Measurements from ENCODE around the gene XPO5.

The XPO5 gene

DNA sequence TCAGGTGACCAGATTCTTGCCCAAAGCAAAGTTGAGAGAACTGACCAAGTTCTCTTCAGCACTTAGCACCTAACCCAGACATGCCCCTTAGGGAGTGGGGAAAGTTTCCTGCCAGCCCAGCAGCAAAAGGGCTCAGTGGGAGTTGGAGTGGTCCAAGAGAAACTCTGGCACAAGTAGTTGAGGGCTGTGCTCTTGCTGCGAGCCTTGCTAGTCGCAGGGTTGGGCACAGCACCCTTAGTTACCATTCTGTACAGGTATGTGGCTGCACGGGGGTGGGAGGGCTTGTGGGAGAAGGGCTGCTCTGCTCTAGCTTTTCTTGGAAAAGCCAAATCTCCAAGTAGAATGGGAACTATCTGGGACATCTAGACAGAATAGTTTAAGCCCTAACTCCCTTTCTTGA, 52.6 kb downstream of the XPO5 start:
- Histone ChIP-seq H3K27me3 (ENCODE audit: control insufficient read depth, insufficient read depth, low read length) (no peaks in the 10 kb centered on the region), H3K36me3 (ENCODE audit: control insufficient read depth, insufficient read depth, low read length) (peaks cover 44% of the 10 kb centered on the region), H3K4me1 (ENCODE audit: control insufficient read depth, insufficient read depth, low read length) (peaks cover 2% of the 10 kb centered on the region), H3K27ac (ENCODE audit: low read depth, low read length) (no peak overlapping the region), H3K9ac (ENCODE audit: low read length) (no peak overlapping the region), H3K4me3 (ENCODE audit: low read length) (no peak overlapping the region)

- H3K36me3 ChIP-seq (ENCODE audit: control insufficient read depth, insufficient read depth, low read length): peaks cover 41% of the 10 kb centered on the region
- H3K27me3 ChIP-seq (ENCODE audit: control insufficient read depth, insufficient read depth, low read length): no peaks in the 10 kb centered on the region
- H3K4me3 ChIP-seq (ENCODE audit: low read length): no peak overlapping the region
- no peak overlapping the region for H3K9ac ChIP-seq (ENCODE audit: low read length)
- peaks cover 7% of the 10 kb centered on the region for H3K4me1 ChIP-seq (ENCODE audit: control insufficient read depth, insufficient read depth, low read length)
- no peak overlapping the region for H3K27ac ChIP-seq (ENCODE audit: low read depth, low read length)
These were observed 53.1 kb downstream of the XPO5 start for GRCh38 chr6:43522547-43523261.

DNA sequence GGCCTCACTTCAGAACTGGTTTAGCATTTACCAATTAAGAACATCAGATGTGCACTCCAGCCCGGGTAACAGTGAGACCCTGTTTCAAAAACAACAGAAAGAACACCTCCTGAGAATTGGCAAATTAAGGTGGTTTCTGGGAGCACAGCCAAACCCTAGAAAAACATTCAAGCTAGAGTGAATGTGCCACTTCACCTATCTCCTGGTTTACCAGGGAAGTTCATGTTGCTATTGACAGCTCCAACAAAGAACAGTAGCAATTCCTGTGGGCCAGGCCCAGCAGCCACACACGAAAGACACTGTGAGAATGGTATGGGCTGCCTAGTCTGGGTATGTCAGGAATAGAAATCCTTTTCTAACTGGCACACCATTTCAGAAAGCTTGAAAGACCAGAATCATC, 54.0 kb downstream of the XPO5 start:
- H3K4me3 ChIP-seq (ENCODE audit: low read length): no peak overlapping the region
- no peaks in the 10 kb centered on the region for H3K27me3 ChIP-seq (ENCODE audit: control insufficient read depth, insufficient read depth, low read length)
- H3K4me1 ChIP-seq (ENCODE audit: control insufficient read depth, insufficient read depth, low read length): peaks cover 12% of the 10 kb centered on the region
- H3K9ac ChIP-seq (ENCODE audit: low read length): no peak overlapping the region
- no peak overlapping the region for H3K27ac ChIP-seq (ENCODE audit: low read depth, low read length)
- H3K36me3 ChIP-seq (ENCODE audit: control insufficient read depth, insufficient read depth, low read length): peaks cover 37% of the 10 kb centered on the region

- H3K9ac ChIP-seq (ENCODE audit: low read length): no peak overlapping the region
- H3K27me3 ChIP-seq (ENCODE audit: control insufficient read depth, insufficient read depth, low read length): no peaks in the 10 kb centered on the region
- no peak overlapping the region for H3K27ac ChIP-seq (ENCODE audit: low read depth, low read length)
- H3K4me3 ChIP-seq (ENCODE audit: low read length): no peak overlapping the region
- H3K36me3 ChIP-seq (ENCODE audit: control insufficient read depth, insufficient read depth, low read length): peaks cover 23% of the 10 kb centered on the region
- H3K4me1 ChIP-seq (ENCODE audit: control insufficient read depth, insufficient read depth, low read length): peaks cover 19% of the 10 kb centered on the region
These were observed 55.7 kb downstream of the XPO5 start for GRCh38 chr6:43520097-43520496.

GRCh38 chr6:43517505-43518357, 58.1 kb downstream of the XPO5 start:
- Histone ChIP-seq H3K36me3 (ENCODE audit: control insufficient read depth, insufficient read depth, low read length) (peaks cover 28% of the 10 kb centered on the region), H3K27ac (ENCODE audit: low read depth, low read length) (peak overlapping the region; percentile 48), H3K4me1 (ENCODE audit: control insufficient read depth, insufficient read depth, low read length) (peaks cover 19% of the 10 kb centered on the region)

DNA sequence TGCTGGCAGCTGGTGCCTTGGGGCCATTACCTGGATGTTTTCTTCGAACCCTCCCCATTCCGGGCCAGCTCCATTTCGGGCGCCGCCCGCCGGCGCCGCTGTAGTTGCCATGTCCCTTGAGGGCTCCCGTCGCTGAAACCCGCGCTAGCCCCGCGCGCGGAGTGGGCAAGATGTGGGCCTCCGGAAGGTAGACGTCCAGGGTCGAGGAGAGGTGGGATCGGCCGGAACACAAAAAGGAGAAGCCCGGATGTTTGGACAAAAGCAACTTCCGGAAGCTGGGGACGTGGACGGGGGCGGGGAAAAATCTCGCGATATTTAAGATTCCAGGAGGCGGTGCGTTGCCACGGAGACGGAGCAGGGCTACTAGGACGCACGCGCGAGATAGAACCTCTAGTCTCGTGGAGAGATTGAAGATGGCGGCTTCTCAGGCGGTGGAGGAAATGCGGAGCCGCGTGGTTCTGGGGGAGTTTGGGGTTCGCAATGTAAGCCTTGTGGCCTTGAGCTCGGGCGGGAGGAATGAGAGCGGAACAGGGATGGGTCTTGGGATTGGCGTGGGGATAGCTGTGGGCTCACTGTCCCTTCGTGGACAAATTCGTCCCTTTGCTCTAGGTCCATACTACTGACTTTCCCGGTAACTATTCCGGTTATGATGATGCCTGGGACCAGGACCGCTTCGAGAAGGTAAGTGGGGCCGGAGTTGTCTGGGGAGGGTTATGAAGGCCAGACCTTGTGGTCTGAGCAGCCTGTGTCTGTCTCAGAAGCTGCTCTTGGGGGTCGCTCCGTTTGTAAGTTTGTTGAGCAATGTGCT, 58.9 kb downstream of the XPO5 start, which contains the start of the genes POLR1C and YIPF3:
Gene POLR1C, plus strand, starts transcription at position 393 of the 808 bp plus-strand sequence. Its CDS starts 21 bp downstream, at position 414.
Gene YIPF3, minus strand, starts transcription at position 230 of the 808 bp plus-strand sequence. Its CDS starts 119 bp downstream, at position 111.
- H3K36me3 ChIP-seq (ENCODE audit: control insufficient read depth, insufficient read depth, low read length): peaks cover 30% of the 10 kb centered on the region
- H3K4me3 ChIP-seq (ENCODE audit: low read length): peak within 1 kb of the TSS; percentile 95
- peak within 1 kb of the TSS; percentile 89 for H3K9ac ChIP-seq (ENCODE audit: low read length)
- H3K27me3 ChIP-seq (ENCODE audit: control insufficient read depth, insufficient read depth, low read length): no peaks in the 10 kb centered on the region
- H3K4me1 ChIP-seq (ENCODE audit: control insufficient read depth, insufficient read depth, low read length): peaks cover 19% of the 10 kb centered on the region
- H3K27ac ChIP-seq (ENCODE audit: low read depth, low read length): peak within 1 kb of the TSS; percentile 75

More at GRCh38 chr6:43517505-43518357, 58.1 kb downstream of the XPO5 start:
- Histone ChIP-seq H3K4me3 (ENCODE audit: low read length) (peak overlapping the region; percentile 95), H3K27me3 (ENCODE audit: control insufficient read depth, insufficient read depth, low read length) (no peaks in the 10 kb centered on the region), H3K9ac (ENCODE audit: low read length) (peak overlapping the region; percentile 85)

- peak overlapping the region; percentile 75 for H3K27ac ChIP-seq (ENCODE audit: low read depth, low read length)
- peak overlapping the region; percentile 89 for H3K9ac ChIP-seq (ENCODE audit: low read length)
- H3K4me3 ChIP-seq (ENCODE audit: low read length): peak overlapping the region; percentile 95
- H3K4me1 ChIP-seq (ENCODE audit: control insufficient read depth, insufficient read depth, low read length): peaks cover 19% of the 10 kb centered on the region
- H3K27me3 ChIP-seq (ENCODE audit: control insufficient read depth, insufficient read depth, low read length): no peaks in the 10 kb centered on the region
- peaks cover 36% of the 10 kb centered on the region for H3K36me3 ChIP-seq (ENCODE audit: control insufficient read depth, insufficient read depth, low read length)
These were observed 59.5 kb downstream of the XPO5 start for GRCh38 chr6:43516367-43516696.

- Histone ChIP-seq H3K9ac (ENCODE audit: low read length) (peak overlapping the region; percentile 89), H3K27me3 (ENCODE audit: control insufficient read depth, insufficient read depth, low read length) (no peaks in the 10 kb centered on the region), H3K4me1 (ENCODE audit: control insufficient read depth, insufficient read depth, low read length) (peaks cover 19% of the 10 kb centered on the region), H3K36me3 (ENCODE audit: control insufficient read depth, insufficient read depth, low read length) (peaks cover 35% of the 10 kb centered on the region), H3K4me3 (ENCODE audit: low read length) (peak overlapping the region; percentile 95), H3K27ac (ENCODE audit: low read depth, low read length) (no peak overlapping the region)
These were observed 60.0 kb downstream of the XPO5 start for GRCh38 chr6:43515808-43516207.

- peaks cover 22% of the 10 kb centered on the region for H3K36me3 ChIP-seq (ENCODE audit: control insufficient read depth, insufficient read depth, low read length)
- peaks cover 6% of the 10 kb centered on the region for H3K4me1 ChIP-seq (ENCODE audit: control insufficient read depth, insufficient read depth, low read length)
- no peak overlapping the region for H3K27ac ChIP-seq (ENCODE audit: low read depth, low read length)
- no peak overlapping the region for H3K4me3 ChIP-seq (ENCODE audit: low read length)
- no peak overlapping the region for H3K9ac ChIP-seq (ENCODE audit: low read length)
- peaks cover 9% of the 10 kb centered on the region for H3K27me3 ChIP-seq (ENCODE audit: control insufficient read depth, insufficient read depth, low read length)
These were observed 63.9 kb downstream of the XPO5 start for GRCh38 chr6:43511824-43512415.

DNA sequence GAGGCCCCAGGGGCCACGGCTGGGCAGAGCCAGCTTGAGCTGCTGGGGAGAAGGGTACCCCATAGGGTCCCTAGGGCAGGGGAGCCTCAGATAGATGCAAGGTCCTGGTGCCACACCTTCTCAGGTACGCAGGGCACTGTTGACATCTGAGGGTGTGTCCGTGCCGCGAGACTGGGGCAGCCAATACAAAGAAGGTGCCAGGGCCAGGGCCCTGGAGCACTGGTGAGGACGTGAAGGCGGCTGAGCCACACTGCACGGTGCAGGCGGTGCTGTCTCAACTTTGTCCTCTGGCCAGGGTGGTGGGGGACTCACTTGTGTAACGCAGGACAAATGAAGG, 65.0 kb downstream of the XPO5 start:
- peak overlapping the region; percentile 75 for H3K4me3 ChIP-seq (ENCODE audit: low read length)
- H3K9ac ChIP-seq (ENCODE audit: low read length): no peak overlapping the region
- H3K27me3 ChIP-seq (ENCODE audit: control insufficient read depth, insufficient read depth, low read length): peaks cover 9% of the 10 kb centered on the region
- H3K4me1 ChIP-seq (ENCODE audit: control insufficient read depth, insufficient read depth, low read length): peaks cover 2% of the 10 kb centered on the region
- no peak overlapping the region for H3K27ac ChIP-seq (ENCODE audit: low read depth, low read length)
- H3K36me3 ChIP-seq (ENCODE audit: control insufficient read depth, insufficient read depth, low read length): peaks cover 22% of the 10 kb centered on the region

- Histone ChIP-seq H3K4me1 (ENCODE audit: control insufficient read depth, insufficient read depth, low read length) (no peaks in the 10 kb centered on the region), H3K9ac (ENCODE audit: low read length) (peak within 1 kb of the TSS; percentile 13), H3K4me3 (ENCODE audit: low read length) (peak within 1 kb of the TSS; percentile 75), H3K27me3 (ENCODE audit: control insufficient read depth, insufficient read depth, low read length) (peaks cover 9% of the 10 kb centered on the region), H3K27ac (ENCODE audit: low read depth, low read length) (no peak within 1 kb of the TSS), H3K36me3 (ENCODE audit: control insufficient read depth, insufficient read depth, low read length) (peaks cover 27% of the 10 kb centered on the region)
These were observed 65.6 kb downstream of the XPO5 start, which contains the start of gene LRRC73 for GRCh38 chr6:43509984-43510826. TSS of gene LRRC73 (minus strand) at chr6:43510346. CDS start at chr6:43509785, 561 bp downstream.

Measured in rectal smooth muscle tissue (tissue), 1 donor.